Heart right ventricle (tissue), 16 donors: ENCODE measurements around the gene C1QL3. TPM values are rescaled to one million over a fixed set of nuclear protein-coding genes. Genes with fewer than 3 reads are reported as not detected.

Source experiments
- ATAC-seq, 8 donors: fragments of 200-7000 bp; cut with Tn5 transposase; one replicate each; pipeline ENCODE4 v1.9.1; 2020; ENCODE audit warnings: mild to moderate bottlenecking in 8 of 8, moderate library complexity in 8 of 8, moderate number of reproducible peaks in 1 of 8
- DNase-seq, 2 donors: peaks; one replicate each; pipeline ENCODE4 v3.0.0-alpha.2; 2020
- H3K27ac ChIP-seq, 10 donors: fragments of 200-600 bp; sonication (generic) in 2 of 10; one replicate each; pipeline versions ENCODE4 v1.5.0 to v1.8.0; 2020 to 2022; ENCODE audit warnings: mild to moderate bottlenecking in 3 of 10
- H3K27me3 ChIP-seq, 7 donors: fragments of 200-600 bp; one replicate each; pipeline ENCODE4 v1.8.0; 2021 to 2022; ENCODE audit warnings: mild to moderate bottlenecking in 2 of 7
- H3K36me3 ChIP-seq, 9 donors: fragments of 200-600 bp; sonication (generic) in 1 of 9; one replicate each; pipeline versions ENCODE4 v1.5.0 to v1.8.0; 2020 to 2022; ENCODE audit warnings: mild to moderate bottlenecking in 2 of 9
- H3K4me1 ChIP-seq, 9 donors: fragments of 200-600 bp; sonication (generic) in 1 of 9; one replicate each; pipeline versions ENCODE4 v1.5.0 to v1.8.0; 2020 to 2022; ENCODE audit warnings: mild to moderate bottlenecking in 4 of 9
- H3K4me3 ChIP-seq, 10 donors: fragments of 200-600 bp; sonication (generic) in 2 of 10; one replicate each; pipeline versions ENCODE4 v1.5.0 to v1.8.0; 2020 to 2022; ENCODE audit warnings: mild to moderate bottlenecking in 7 of 10, moderate library complexity in 2 of 10
- H3K9me3 ChIP-seq, 11 donors: fragments of 200-600 bp in 10 of 11; sonication (generic) in 2 of 11; one replicate each; pipeline versions ENCODE4 v1.5.0 to v1.8.0; 2013 to 2022; ENCODE audit warnings: mild to moderate bottlenecking in 2 of 11, control low read depth in 1 of 11, moderate library complexity in 1 of 11
- CTCF ChIP-seq, 9 donors: fragments of 200-600 bp; sonication (generic) in 2 of 9; IDR thresholded peaks; one replicate each; pipeline versions ENCODE4 v1.5.0 to v1.8.0; 2021 to 2022; ENCODE audit warnings: antibody characterized with exemption in 9 of 9, mild to moderate bottlenecking in 5 of 9, moderate library complexity in 1 of 9
- WGBS, 2 donors: extraction: QIAGEN DNeasy Blood & Tissue Kit; methylation state at CpG; one replicate each; pipeline ENCODE4 v1.1.7; 2013; ENCODE audit warnings: inconsistent platforms in 1 of 2; 5-methylcytosine and 5-hydroxymethylcytosine counted together
- intact Hi-C, 10 donors: fragments of 100-400 bp; cut with DNase I; formaldehyde crosslinking; loops; one replicate each; pipeline versions ENCODE4 v1.11.1 to v1.14.2; 2022
- polyA plus RNA-seq, 2 donors: library from polyadenylated mRNA; stranded (reverse); fragments of 200-250 nt; gene quantifications; one replicate each; pipeline ENCODE4 v1.2.3, GENCODE V29; 2013
- total RNA-seq, 10 donors: library from RNA; stranded (reverse); fragmentation: NEBNext Ultra II Directional in 3 of 10; extraction: Animal tissue kit (Norgen Biotek cat#: 25700) in 3 of 10; gene quantifications; one replicate each; pipeline versions ENCODE4 v1.2.1 to v1.2.4, GENCODE V29; 2021 to 2023
- donor health status: Arrhythmogenic right ventricular cardiomyopathy.
- donor health status: ischemic (EF 13 %, LVEDD 7.1; RV severe dilation, severe dysfunction).
- donor health status: healthy with polysubstance abuse.
- donor health status: DM: no; HTN: yes; CAD: no.
- donor health status: DM: no; HTN: no; CAD: no.
- donor health status: ischemic (EF 25% LVEDD 6.9; RV normal size, moderate dysfunction).
- donor health status: ischemic (EF 25% LVEDD 5.7; RV mildly dilated, moderate dysfunction).
- donor health status: healthy.
- donor health status: DM: yes; HTN: yes; CAD: no.
- donor health status: Ischemic cardiomyopathy.
- donor health status: ischemic (EF 35%, LVEDD 5.7; RV mildly dilated, moderate dysfunction).
- donor health status: nonischemic (EF 11% LVEDD 7.7; RV severe dilation, severe dysfunction).
- donor health status: DM: yes; HTN: yes; CAD: no.
- donor health status: PGD.
- donor health status: ischemic (EF 29% LVEDD 5.4; RV normal size, mild dysfunction).
- donor health status: nonischemic (EF 23%, LVEDD 6.1; RV moderate dilation, normal function).

C1QL3 gene
- total and polyA plus RNA-seq, 12 donors: 0.03 to 0.24 (median 0.10) TPM; not detected in 9

DNA sequence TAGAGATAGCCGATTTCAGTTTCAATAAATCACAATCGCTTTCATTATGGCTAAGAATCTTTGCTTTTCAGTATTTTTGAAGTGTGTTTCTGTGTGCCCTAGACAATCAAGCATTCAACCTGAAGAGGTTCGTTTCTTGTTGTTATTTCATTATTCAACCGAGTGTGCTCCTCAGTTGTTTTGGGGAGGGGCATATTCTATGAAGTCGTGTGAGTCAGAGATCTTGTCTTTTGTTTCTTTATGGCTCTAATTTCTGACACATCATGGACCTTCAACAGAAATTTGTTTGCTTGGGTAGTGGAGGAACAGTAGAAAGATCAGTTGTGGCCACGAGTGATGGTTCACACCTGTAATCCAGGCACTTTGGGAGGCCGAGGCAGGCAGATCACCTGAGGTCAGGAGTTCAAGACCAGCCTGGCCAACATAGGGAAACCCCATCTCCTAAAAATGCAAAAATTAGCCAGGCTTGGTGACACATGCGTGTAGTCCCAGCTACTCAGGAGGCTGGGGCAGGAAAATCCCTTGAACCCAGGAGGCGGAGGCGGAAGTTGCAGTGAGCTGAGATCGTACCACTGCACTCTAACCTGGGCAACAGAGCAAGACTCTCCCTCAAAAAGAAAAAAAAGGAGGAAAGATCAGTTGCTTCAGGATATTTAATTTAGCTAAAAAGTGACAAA lies 38.3 kb downstream of the C1QL3 start:
- H3K36me3 ChIP-seq: peaks cover 0 to 28% (median 11%) of the 10 kb centered on the region in 9 donors
- intact Hi-C loops: loop anchor here in 1 of 10 donors (10.0 kb wide), 1 partner anchor 209 kb away; no protein-coding TSS in a partner anchor
- DNase-seq (no peak), ATAC-seq (no peak)
- WGBS, 2 donors: 92 to 94% methylated on average over 11 of the region's 11 CpGs
- H3K27me3 ChIP-seq: no peaks in the 10 kb centered on the region
- no peaks in the 10 kb centered on the region for H3K4me1 ChIP-seq
- H3K9me3 ChIP-seq: no peaks in the 10 kb centered on the region
- no peak for TF ChIP-seq CTCF (IDR thresholded peaks at IDR 0.05)
- H3K4me3 ChIP-seq: no peak overlapping the region
- H3K27ac ChIP-seq: no peak overlapping the region

GRCh38 chr10:16481052-16481728 lies 40.5 kb downstream of the C1QL3 start:
- 54 to 58% methylated on average over 5 of the region's 5 CpGs for WGBS, 2 donors
- no peak for DNase-seq
- ATAC-seq: peak in 1 of 8 donors; percentile 45
- Histone ChIP-seq H3K36me3 (peaks cover 0 to 8% (median 0%) of the 10 kb centered on the region in 9 donors), H3K27me3 (no peaks in the 10 kb centered on the region), H3K9me3 (no peaks in the 10 kb centered on the region), H3K4me3 (no peak overlapping the region), H3K27ac (no peak overlapping the region), H3K4me1 (no peaks in the 10 kb centered on the region)
- intact Hi-C loops: loop anchor here in 1 of 10 donors (10.0 kb wide), 1 partner anchor 206 kb away; no protein-coding TSS in a partner anchor
- TF ChIP-seq CTCF (IDR thresholded peaks at IDR 0.05): no peak

- Histone ChIP-seq H3K36me3 (no peaks in the 10 kb centered on the region), H3K27me3 (no peaks in the 10 kb centered on the region), H3K9me3 (no peaks in the 10 kb centered on the region), H3K4me3 (no peak overlapping the region), H3K27ac (no peak overlapping the region), H3K4me1 (no peaks in the 10 kb centered on the region)
- TF ChIP-seq CTCF (IDR thresholded peaks at IDR 0.05): no peak
- DNase-seq (no peak), ATAC-seq (no peak)
- intact Hi-C loops: no loop called here
- 86 to 87% methylated on average over 4 of the region's 4 CpGs for WGBS, 2 donors
Measured at GRCh38 chr10:16478801-16479200, 42.9 kb downstream of the C1QL3 start.

DNA sequence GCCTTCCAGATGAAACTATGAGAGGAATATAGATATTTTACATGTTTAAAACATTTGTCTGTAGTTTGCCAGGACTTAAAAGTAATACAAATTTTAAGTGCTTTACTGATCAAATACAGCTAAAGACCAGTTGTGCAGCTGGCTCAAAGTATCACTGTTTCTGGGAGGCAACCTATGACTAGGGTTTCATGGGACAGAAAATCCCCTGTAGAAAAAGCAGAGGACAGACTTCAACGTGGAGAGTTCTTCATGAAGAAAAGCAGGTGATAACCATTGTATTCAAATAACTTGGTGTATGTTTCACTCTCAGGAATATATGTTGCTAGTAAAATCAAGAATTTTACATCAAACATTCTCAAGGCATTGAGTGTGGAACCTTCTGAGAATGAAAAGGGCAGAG lies 43.9 kb downstream of the C1QL3 start:
- H3K36me3 ChIP-seq: no peaks in the 10 kb centered on the region
- WGBS, 2 donors: 66 to 73% methylated on average over 1 of the region's 1 CpG
- no peaks in the 10 kb centered on the region for H3K9me3 ChIP-seq
- no peak for TF ChIP-seq CTCF (IDR thresholded peaks at IDR 0.05)
- H3K4me3 ChIP-seq: no peak overlapping the region
- no peak overlapping the region for H3K27ac ChIP-seq
- H3K4me1 ChIP-seq: no peaks in the 10 kb centered on the region
- no peak for ATAC-seq
- intact Hi-C loops: no loop called here
- DNase-seq: no peak
- no peaks in the 10 kb centered on the region for H3K27me3 ChIP-seq
